Measurements from ENCODE around the gene PSMD9.

DNA sequence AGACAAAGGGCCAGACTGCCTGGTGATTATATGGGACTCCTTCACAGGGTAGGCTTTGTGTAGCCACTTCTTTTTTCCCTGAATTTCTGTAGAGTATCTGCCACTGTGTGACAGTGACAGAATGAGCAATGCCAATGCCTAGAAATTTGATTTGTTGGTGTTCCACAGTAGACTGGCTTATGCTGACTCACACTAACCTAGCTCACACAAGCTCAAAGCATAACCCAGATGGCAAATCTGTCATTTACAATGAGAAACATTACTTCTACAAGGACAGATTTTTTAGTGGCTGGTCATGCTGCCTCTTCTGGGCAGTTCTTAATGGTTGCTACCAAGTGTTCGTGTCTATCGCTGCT lies 45.7 kb downstream of the PSMD9 start:
- TF ChIP-seq, protein P1, sequence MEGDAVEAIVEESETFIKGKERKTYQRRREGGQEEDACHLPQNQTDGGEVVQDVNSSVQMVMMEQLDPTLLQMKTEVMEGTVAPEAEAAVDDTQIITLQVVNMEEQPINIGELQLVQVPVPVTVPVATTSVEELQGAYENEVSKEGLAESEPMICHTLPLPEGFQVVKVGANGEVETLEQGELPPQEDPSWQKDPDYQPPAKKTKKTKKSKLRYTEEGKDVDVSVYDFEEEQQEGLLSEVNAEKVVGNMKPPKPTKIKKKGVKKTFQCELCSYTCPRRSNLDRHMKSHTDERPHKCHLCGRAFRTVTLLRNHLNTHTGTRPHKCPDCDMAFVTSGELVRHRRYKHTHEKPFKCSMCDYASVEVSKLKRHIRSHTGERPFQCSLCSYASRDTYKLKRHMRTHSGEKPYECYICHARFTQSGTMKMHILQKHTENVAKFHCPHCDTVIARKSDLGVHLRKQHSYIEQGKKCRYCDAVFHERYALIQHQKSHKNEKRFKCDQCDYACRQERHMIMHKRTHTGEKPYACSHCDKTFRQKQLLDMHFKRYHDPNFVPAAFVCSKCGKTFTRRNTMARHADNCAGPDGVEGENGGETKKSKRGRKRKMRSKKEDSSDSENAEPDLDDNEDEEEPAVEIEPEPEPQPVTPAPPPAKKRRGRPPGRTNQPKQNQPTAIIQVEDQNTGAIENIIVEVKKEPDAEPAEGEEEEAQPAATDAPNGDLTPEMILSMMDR (IDR thresholded peaks at IDR 0.05 in 8 of 11, conservative IDR thresholded peaks at IDR 0.05 in 3 of 11): no peak
- TF ChIP-seq POLR2AphosphoS5 (IDR thresholded peaks at IDR 0.05) (no peak), POLR2A (IDR thresholded peaks at IDR 0.05) (no peak)
